MM.1S (cell line): ENCODE results near the gene SHISA5.

Source experiments
- DNase-seq: peaks from one replicate; pipeline ENCODE4 v3.0.0-alpha.2; 2015
- H2AFZ ChIP-seq: fragments of 300-600 bp; sonication (generic); 2 replicates; pipeline ENCODE4 v1.6.0; 2016; ENCODE audit warnings: antibody characterized with exemption, low read length
- H3F3A ChIP-seq: fragments of 300-600 bp; sonication (generic); 2 replicates; pipeline ENCODE4 v1.6.1; 2016; ENCODE audit warnings: mild to moderate bottlenecking, antibody characterized with exemption, low read length, moderate library complexity, mixed read lengths; ENCODE audit not compliant: insufficient read depth
- H3K27ac ChIP-seq: fragments of 300-600 bp; sonication (generic); 2 replicates; pipeline ENCODE4 v1.5.1; 2016; ENCODE audit warnings: mild to moderate bottlenecking, low read length
- H3K27me3 ChIP-seq: fragments of 300-600 bp; sonication (generic); replicated peaks from 2 replicates; pipeline ENCODE4 v1.6.0; 2016; ENCODE audit warnings: low read length; ENCODE audit not compliant: insufficient read depth
- H3K36me3 ChIP-seq: fragments of 300-600 bp; sonication (generic); replicated peaks from 2 replicates; pipeline ENCODE4 v1.6.1; 2016; ENCODE audit warnings: mild to moderate bottlenecking, low read length, mixed read lengths; ENCODE audit not compliant: insufficient read depth
- H3K4me1 ChIP-seq: fragments of 300-600 bp; sonication (generic); 2 replicates; pipeline ENCODE4 v1.6.1; 2016; ENCODE audit warnings: low read length, mixed read lengths
- H3K4me2 ChIP-seq: fragments of 300-600 bp; sonication (generic); 2 replicates; pipeline ENCODE4 v1.6.0; 2016; ENCODE audit warnings: low read depth, low read length
- H3K4me3 ChIP-seq: fragments of 300-600 bp; sonication (generic); 2 replicates; pipeline ENCODE4 v1.5.1; 2016; ENCODE audit warnings: low read length, mixed read lengths
- H3K79me2 ChIP-seq: fragments of 300-600 bp; sonication (generic); 2 replicates; pipeline ENCODE4 v1.6.1; 2016; ENCODE audit warnings: mixed run types, low read length, mixed read lengths
- H3K9ac ChIP-seq: fragments of 300-600 bp; sonication (generic); 2 replicates; pipeline ENCODE4 v1.6.1; 2016; ENCODE audit warnings: low read length, mixed read lengths
- H3K9me2 ChIP-seq: fragments of 300-600 bp; sonication (generic); replicated peaks from 2 replicates; pipeline ENCODE4 v1.6.1; 2016; ENCODE audit warnings: mild to moderate bottlenecking, low read length, mixed read lengths; ENCODE audit not compliant: insufficient read depth
- H3K9me3 ChIP-seq: fragments of 300-600 bp; sonication (generic); replicated peaks from 2 replicates; pipeline ENCODE4 v1.6.1; 2016; ENCODE audit warnings: mild to moderate bottlenecking, low read length, mixed read lengths; ENCODE audit not compliant: insufficient read depth
- H4K20me1 ChIP-seq: fragments of 300-600 bp; sonication (generic); 2 replicates; pipeline ENCODE4 v1.6.1; 2016; ENCODE audit warnings: mild to moderate bottlenecking, low read length, moderate library complexity, mixed read lengths; ENCODE audit not compliant: insufficient read depth
- EZH2 ChIP-seq: fragments of 300-600 bp; sonication (generic); optimal IDR thresholded peaks from 2 replicates; pipeline ENCODE3; 2017; ENCODE audit warnings: low read depth, mild to moderate bottlenecking, antibody characterized with exemption, low read length, mixed read lengths
- EZH2phosphoT487 ChIP-seq: fragments of 300-600 bp; sonication (generic); IDR thresholded peaks from 2 replicates; pipeline ENCODE4 v1.6.1; 2018; ENCODE audit warnings: antibody characterized with exemption, low read length
- TF ChIP-seq, protein P1 (sequence below): fragments of 300-600 bp; sonication (generic); IDR thresholded peaks from 2 replicates; pipeline ENCODE4 v1.5.1; 2016; ENCODE audit warnings: antibody characterized with exemption, low read length, mixed read lengths

Gene SHISA5

DNA sequence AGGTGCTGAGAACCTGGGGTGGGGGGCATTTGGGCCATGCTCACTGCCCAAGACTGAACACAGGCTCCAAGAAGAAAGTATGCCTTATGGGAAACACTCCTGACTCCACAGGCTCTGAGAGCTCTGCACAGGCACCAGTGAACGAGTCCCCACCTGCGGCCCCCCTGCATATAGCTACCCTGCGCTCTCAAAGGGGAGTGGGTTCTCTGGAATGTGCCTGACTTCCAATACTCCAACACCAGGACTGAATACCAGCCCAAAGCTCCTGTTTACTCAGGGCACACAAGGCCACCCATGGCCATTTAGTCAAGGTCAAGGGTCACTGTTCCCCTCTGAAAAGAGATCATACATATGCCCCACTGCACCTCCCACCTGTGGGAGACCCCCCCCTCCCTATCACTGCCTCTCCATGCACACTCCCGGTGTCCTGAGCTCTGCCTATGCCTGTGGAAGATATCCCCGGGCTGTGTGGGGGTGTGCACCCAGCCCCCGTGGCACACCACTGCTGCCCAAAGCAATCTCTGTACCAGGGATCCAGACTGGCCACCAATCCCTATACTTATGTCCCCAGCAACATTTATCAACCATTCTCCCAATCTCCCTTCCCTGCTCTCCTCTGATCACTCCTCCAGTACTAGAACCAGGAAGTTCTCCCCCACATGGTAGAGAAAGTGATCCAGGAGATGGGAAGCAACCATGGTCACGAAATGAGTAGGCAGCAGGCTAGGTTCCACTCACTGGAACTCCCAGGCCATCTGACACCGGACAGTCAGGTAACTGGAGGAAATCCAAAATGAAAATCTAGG is 72.5 kb downstream of the SHISA5 start:
- Histone ChIP-seq H3K9ac (no peak overlapping the region), H3K4me1 (no peaks in the 10 kb centered on the region), H4K20me1 (no peaks in the 10 kb centered on the region), H3K4me2 (no peak overlapping the region), H3K4me3 (no peak overlapping the region), H3K79me2 (peaks cover 4% of the 10 kb centered on the region; the same call in 1 of the 2 replicates), H3K27ac (no peak overlapping the region), H2AFZ (no peak overlapping the region), H3K9me2 (no peaks in the 10 kb centered on the region), H3K27me3 (peaks cover 18% of the 10 kb centered on the region), H3F3A (peaks cover 6% of the 10 kb centered on the region), H3K36me3 (no peaks in the 10 kb centered on the region), H3K9me3 (no peaks in the 10 kb centered on the region)
- TF ChIP-seq EZH2phosphoT487 (no peak), EZH2 (no peak)
- DNase-seq = no peak

DNA sequence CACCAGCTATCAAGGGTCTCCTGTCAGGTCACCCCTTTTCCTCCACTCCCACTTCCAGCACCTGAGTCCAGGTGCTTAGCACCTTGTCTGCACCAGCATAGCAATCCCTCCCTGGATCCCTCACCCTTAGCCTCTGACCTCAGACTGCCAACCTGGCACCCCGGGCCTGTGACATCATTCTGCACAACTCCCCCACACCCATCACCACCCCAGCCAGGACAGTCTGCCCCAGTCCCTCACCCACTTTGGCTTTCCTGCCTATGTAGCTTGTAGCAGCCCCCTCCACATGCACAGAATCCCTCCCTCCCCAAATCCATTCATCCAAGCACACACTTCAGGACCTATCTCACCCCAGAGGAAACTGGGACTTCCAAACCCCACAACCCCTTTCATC is 73.3 kb downstream of the SHISA5 start:
- no peak overlapping the region for H2AFZ ChIP-seq
- no peaks in the 10 kb centered on the region for H3K4me1 ChIP-seq
- no peak overlapping the region for H3K27ac ChIP-seq
- H3K4me2 ChIP-seq = no peak overlapping the region
- H3K27me3 ChIP-seq = peaks cover 18% of the 10 kb centered on the region
- H3K79me2 ChIP-seq = peaks cover 4% of the 10 kb centered on the region; the same call in 1 of the 2 replicates
- TF ChIP-seq EZH2phosphoT487 (no peak), EZH2 (no peak)
- TF ChIP-seq, protein P1, sequence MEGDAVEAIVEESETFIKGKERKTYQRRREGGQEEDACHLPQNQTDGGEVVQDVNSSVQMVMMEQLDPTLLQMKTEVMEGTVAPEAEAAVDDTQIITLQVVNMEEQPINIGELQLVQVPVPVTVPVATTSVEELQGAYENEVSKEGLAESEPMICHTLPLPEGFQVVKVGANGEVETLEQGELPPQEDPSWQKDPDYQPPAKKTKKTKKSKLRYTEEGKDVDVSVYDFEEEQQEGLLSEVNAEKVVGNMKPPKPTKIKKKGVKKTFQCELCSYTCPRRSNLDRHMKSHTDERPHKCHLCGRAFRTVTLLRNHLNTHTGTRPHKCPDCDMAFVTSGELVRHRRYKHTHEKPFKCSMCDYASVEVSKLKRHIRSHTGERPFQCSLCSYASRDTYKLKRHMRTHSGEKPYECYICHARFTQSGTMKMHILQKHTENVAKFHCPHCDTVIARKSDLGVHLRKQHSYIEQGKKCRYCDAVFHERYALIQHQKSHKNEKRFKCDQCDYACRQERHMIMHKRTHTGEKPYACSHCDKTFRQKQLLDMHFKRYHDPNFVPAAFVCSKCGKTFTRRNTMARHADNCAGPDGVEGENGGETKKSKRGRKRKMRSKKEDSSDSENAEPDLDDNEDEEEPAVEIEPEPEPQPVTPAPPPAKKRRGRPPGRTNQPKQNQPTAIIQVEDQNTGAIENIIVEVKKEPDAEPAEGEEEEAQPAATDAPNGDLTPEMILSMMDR = no peak
- DNase-seq = no peak
- no peak overlapping the region for H3K4me3 ChIP-seq
- peaks cover 6% of the 10 kb centered on the region for H3F3A ChIP-seq
- H3K9me2 ChIP-seq = no peaks in the 10 kb centered on the region
- no peaks in the 10 kb centered on the region for H3K9me3 ChIP-seq
- no peaks in the 10 kb centered on the region for H4K20me1 ChIP-seq
- no peak overlapping the region for H3K9ac ChIP-seq
- H3K36me3 ChIP-seq = no peaks in the 10 kb centered on the region

- Histone ChIP-seq H3K27me3 (peaks cover 18% of the 10 kb centered on the region), H3K4me2 (peak within 1 kb of the TSS; percentile 85), H2AFZ (peak within 1 kb of the TSS; percentile 51; the same call in 1 of the 2 replicates), H4K20me1 (no peaks in the 10 kb centered on the region), H3K9me3 (no peaks in the 10 kb centered on the region), H3K9ac (no peak within 1 kb of the TSS), H3F3A (peaks cover 6% of the 10 kb centered on the region), H3K36me3 (no peaks in the 10 kb centered on the region), H3K9me2 (no peaks in the 10 kb centered on the region), H3K27ac (no peak within 1 kb of the TSS), H3K79me2 (peaks cover under 1% of the 10 kb centered on the region; the same call in 1 of the 2 replicates), H3K4me3 (peak within 1 kb of the TSS; percentile 67), H3K4me1 (no peaks in the 10 kb centered on the region)
- no peak for DNase-seq
- TF ChIP-seq EZH2 = no peak
- TF ChIP-seq, protein P1 = no peak
- TF ChIP-seq EZH2phosphoT487 = no peak
These were observed 73.8 kb downstream of the SHISA5 start, which contains the start of gene PLXNB1 for GRCh38 chr3:48429960-48430707. Gene PLXNB1 (minus strand): TSS chr3:48430086. CDS start chr3:48424611, 5,475 bp downstream.
